Activated CD4-positive, alpha-beta T cell treated with anti-CD3 and anti-CD28 coated beads, Interleukin-10, Interleukin-2, amounts not matched to agents 100 ng/mL and 50 ng/mL, durations not matched to agents 16 hours and 8 hours (primary cell): Measurements from ENCODE around the gene CNDP2.

ENCODE experiments used
- DNase-seq: peaks from one replicate; pipeline ENCODE4 v3.0.0-alpha.2; 2020

The CNDP2 gene

DNA sequence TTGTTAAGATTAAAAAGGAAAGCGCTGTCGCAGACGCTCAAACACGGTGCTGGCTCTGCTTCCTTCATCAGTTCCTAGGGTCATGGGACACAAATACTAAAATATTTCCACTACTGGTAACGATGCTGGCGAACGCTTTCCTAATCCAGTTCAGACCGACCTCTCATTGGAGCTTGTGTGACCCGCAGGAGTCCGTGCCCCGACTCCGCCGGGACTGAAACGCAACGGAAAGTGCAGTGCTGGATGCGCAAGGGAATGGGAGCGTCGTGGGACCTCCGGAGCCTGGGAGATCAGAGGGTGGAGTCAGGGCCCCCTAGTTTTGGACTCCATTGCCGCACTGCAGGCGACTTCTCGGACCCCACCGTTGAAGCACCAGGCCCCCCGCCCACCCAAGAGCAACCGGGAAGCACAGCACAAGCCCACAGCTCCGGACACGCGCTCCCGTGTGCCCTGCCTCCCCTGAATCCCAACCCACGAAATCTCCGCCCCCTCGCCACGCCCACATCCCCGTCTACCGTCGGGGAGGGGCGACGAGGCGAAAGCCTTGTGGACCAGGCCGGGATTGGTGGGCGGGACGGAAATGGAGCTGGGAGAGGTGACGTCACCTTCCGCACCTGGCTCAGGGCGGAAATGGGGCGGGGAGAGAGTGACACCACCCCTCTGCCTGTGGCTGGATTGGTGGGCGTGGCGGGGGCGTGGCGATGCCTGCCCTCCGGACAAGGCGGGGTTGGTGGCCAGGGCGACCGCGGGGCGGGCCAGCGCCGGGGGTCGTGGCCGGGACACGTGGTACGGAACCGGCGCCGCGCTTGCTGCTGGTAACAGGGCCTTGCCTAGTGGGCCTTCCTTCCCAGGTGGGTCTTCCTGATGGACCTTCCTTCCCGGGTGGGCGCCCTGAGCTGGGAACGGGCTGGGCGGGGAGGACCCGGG, at the start of gene CNDP2:
CNDP2 (plus strand) TSS at position 783 of the 927 bp plus-strand sequence. CDS start 3,611 bp downstream, outside the sequence.
- peak; percentile 100 for DNase-seq

DNA sequence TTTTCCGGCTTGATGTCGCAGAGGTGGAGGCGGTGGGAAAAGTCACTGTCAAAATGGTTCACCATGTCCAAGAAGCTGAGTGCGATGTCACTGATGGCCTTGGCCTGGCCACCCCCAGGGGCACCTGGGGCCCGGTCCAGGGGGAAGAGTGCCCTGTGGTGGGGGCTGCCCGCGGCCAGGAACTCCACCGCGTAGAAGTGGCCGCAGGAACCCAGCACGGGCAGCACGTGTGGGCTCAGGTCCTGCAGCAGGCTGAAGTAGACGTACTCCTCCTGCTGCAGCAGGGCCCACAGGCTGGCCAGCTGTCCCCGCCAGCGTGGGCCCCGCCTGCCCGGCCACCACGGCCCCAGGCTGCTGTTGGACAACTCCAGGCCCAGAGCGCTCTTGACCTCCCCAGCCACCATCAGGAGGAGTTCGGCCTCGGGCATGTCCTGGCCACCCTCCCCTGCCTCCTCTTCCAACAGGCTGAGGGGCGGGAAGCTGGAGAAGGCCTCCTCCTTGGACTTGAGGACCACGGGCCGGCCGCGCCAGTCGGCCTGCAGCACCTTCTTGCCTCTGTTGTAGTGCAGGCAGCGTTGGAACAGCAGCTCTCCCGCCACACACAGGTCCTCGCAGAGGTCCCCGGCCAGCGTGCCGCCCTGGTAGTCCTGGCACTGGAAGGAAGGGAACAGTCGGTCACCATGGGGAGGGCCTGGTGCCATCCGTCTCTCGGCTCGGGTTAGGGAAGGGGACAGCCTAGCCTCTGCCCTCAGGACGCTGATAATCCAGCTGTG, 49.3 kb upstream of the CNDP2 start:
- no peak for DNase-seq

DNA sequence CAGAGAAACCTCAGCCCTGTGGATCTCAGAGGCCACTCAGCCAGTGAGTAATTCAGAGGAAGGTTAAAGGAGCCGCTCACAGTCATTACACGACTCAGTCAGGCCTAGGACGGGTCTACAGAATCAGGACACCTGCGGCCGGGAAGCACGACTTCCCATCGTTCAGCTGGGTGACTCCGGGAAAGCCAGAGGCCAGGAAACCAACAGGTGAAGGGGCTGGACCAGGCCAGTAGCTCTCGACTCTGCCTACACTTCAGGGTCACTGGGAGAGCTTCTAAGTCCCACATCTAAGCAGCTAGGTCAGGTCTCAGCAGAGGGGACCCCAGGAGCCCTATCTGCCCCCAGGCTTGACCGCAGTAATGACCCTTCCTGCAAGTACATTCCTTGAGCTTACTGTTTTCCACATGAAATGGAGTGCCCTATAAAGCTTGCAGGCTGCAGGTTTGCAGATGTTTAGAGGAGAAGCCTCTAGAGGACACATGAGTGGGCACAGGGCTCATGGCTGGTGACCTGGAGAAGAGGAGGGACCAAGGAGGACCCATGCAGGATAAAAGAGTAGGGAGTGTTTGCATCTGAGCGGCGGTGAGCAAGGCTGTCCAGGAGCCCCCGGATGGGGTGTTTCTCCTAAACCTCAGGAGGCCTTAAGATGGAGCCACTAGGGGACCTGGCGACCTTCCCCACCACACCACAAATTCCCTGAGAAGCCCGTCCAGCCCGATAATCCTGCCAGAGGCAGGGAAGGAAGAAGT, 48.6 kb upstream of the CNDP2 start:
- DNase-seq, result no peak

DNA sequence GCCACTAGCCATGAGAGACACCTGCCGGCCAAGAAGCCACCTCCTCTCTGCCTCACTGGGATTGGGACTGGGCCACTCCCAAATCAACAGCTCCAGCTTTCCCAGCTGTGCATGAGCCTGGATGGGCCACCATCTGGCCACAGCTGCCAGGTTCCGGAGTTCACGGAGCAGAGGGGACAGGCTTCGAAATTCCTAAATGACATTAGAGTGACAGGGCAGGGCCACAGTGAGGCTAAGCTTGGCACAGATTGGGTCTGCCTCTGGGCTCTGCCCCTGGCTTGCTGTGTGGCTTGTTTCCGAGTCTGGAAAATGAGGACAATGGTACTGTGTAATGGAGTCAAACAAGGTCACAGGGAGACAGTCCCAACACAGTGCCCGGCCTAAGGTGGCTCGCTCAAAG, 45.5 kb upstream of the CNDP2 start:
- no peak for DNase-seq

DNA sequence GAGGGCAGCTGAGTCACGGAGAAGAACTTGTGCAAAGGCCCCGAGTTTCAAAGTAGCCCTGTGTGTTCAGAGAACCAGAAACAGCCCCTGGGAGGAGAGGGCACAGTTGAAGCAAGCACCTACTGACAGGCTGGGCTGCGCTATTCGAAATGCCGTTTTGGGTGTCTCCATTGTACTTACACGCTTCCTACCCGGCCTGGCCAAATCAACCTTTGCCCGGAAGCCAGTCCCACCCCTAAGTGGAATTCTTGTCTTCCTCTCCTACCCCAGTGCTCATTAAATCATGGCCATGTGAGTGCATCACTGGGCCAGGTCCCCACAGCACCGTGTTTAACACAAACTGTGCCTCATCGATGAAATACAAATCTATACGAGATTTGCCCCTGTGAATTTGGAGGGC, 45.0 kb upstream of the CNDP2 start:
- DNase-seq, result no peak

DNA sequence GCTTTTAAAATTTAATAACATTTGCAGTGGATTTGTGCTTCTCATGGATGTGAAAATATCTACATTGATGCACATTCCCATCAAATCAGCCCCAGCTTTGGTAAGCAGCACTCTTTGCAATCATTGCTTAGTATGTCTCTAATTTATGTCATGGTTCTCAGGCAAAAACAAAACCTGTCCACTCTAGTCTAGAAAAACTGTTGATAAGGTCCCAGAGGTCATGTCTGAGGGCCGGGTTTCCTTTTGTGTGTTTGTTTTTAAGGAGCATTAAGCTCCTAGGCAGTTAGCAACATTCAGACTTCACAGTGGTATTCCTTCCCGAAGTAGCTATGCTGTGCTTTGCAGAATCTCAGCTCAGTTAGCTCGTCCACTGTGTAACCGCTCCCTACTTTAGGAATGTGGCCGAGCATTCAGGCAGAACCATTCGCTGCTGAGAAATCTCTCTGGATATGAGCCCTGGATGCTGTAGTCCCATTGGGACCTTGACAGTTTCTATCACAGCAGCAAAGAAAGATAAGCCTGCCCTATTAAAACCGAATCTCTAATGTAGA, 43.1 kb upstream of the CNDP2 start:
- no peak for DNase-seq

DNA sequence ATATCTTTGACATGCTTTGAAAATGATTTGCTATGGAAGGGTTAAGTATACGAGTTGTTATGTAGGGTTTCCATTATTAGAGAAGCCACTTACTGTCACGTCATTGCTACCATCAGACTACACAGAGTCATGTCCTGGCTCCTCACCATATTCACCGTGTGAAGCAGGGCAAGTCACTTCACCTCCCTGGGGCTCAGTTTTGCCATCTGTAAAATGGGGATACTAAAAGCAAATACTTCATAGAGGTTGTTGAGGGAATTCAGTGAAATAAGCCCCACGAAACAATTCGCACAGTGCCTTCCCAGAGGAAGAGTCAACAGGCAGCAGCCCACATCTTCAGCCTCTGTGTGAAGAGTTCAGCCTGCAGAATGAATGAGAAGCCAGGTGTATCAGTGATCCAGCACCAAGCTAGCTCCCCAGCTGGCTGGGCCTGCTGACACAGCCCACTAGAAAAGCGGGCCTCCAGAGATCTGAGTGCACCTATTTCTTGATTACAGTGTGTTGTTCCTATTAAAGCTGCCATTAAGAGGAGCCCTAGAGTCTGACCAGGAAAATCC, 42.4 kb upstream of the CNDP2 start:
- DNase-seq, result no peak

DNA sequence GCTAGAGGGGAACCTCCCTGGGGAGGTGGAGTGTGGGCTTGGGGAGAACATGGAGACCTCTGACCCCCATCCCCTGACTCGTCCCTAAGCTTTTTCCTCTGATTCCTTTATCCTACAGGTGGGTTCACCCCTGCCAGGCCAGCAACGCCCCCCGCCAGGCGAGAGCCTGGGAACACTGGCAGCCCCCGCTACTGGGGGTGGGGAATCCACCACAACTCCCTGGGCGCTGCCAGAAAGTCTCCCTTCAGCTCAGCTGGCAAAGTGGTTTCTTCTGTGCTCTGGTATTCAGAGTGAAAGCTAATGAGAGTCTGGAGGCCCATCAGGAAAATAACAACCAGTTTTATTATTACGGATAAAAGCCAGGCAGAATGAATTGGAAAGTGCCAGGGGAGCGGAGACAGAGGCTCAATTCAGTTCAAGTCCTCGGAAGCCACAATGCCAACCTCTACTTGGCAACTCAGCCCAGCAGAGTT, 41.8 kb upstream of the CNDP2 start:
- DNase-seq, result no peak

DNA sequence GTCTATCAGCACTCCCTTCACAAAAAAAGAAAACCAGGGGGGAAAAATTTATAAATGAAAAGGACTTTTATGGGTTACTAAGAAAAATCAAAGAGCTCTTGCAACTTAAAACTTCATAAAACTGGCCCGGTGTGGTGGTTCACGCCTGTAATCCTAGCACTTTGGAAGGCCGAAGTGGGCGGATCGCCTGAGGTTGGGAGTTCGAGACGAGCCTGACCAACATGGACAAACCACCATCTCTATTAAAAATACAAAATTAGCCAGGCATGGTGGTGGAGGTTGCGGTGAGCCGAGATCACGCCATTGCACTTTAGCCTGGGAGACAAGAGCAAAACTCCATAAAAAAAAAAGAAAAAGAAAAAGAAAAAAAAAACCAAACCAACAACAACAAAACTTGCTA, 40.8 kb upstream of the CNDP2 start:
- no peak for DNase-seq

DNA sequence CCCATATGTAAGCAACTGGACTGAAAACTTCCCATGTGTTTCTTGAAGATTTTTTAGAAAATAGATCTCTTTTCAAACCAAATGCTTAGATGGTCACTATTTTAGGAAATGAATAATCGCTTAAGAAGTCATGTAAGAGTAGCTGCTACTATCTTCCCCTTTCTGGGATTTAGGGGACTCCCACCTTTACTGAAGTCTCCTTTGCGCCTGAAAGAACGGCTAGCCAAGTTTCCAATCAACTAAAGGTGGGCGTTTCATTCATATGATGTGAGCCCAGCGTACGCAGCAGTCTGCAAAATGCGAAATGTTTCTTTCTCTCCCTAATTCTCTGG, 40.2 kb upstream of the CNDP2 start:
- DNase-seq, result no peak

DNA sequence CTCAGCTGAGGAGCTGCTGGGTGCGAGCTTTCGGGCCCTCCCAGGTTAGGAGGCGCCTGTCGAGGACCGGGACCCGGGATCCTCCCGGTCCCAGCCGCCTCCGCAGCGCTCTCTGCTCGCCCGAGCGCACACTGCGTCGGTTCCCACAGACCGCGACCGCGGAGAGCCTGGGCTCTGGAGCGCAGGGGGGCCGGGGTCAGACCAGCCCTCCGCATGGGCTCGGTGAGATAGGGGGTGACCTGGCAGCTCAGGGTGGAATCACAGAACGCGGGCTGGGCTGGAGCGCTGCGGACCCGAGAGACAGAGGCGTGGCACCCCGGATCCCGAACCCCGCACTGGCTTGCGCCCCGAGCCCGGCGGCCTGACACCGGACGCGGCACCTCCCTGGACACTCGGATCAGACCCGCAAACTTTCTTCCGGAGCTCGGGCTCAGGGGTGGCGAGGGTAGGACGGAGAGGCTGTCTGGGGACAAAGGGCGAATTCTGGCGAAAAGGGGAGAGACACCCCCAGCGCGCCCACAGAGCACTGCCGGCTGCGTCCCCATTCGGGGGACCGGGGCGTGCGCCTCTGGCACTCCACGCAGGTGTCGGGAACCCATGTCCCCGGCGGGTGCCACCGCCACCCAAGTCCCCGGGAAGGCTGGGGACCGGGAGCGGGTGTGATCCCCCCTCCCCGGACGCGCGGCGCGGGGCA, 39.7 kb upstream of the CNDP2 start:
- no peak for DNase-seq

DNA sequence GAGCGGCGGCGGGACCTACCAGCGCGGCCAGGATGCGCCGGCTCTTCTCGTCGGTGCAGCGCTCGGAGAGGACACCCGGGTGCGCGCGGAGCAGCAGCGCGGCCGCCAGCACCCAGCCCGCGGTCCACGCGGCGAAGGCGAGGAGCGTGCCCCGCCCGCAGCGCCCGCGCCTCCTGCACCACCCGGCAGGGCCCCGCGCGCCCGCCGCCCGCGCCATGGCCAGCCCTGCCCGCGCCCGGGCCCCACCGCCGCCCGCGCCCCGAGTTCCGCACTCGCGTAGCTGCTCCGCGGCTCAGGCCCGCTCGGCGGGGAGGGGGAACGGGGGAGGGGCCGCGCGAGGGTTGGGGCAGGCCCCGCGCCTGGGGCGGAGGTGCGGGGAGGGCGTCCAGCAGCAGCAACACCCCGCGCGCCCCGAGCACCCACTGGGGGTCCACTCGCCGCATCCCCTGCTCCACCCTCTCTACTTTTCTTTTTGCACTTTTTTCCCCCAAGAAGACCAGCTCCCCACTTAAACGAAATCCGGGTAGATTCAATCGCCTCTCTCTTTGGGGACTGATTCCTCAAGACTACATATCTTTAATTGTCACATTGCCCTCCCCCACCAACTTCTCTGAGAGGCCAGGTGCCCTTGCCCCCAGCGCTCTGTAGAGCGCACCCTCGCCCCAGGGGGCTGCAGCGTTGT, 39.0 kb upstream of the CNDP2 start, which contains the start of gene DIPK1C:
DIPK1C (minus strand) TSS at position 266 of the 682 bp plus-strand sequence; CDS start at position 217, 49 bp downstream.
- DNase-seq, result no peak

DNA sequence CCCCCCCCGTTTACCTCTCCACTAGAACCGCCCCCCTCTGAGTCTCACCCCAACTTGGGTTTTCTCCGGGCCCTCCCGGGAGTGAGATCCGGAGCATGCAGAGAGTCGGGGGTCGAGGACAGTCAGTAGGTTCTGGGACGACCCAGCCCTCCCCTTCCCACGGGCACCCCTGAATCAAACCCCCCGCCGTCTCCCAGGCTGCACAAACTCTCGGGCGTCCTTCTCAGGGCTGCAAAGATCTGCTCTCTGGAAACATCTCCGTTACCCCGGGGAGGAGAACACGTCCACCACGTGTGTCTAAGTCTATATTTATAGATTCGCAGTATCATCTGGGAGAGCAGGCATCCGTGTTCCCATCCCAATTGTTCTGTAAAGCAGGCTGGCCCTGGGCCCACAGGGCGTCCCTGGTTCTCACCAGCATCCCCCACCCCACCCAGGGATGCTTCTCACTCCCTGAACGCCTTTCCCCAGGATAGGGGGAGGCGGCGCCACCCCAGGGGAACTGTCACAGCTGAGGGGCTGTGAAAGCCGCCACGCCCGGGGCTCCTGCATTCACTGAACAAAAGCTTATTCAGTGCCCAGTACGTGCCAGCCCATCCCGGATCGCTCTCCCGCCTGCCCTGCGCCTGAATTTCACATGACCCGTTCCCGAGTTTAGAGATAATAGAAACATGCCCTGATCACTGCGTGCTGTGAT, 38.3 kb upstream of the CNDP2 start:
- no peak for DNase-seq

DNA sequence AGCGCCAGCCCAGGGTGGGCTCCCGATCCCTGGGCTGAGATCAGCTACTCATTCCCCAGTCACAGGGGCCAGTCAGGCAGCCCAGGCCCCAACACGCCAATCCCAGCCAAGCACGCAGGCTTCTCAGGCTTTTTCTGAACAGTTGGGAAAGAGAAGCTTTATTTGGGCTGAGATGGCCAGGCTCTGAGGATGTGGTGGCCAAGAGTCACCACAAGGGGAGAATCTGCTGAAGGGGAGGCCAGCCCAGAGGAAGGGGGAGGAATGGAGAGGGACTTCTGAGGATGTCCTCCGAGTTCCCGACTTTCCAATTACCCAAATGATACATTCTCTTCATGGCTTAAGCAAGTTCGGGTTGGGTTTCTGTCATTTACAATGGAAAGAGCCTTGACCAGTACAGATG, 36.3 kb upstream of the CNDP2 start:
- no peak for DNase-seq

DNA sequence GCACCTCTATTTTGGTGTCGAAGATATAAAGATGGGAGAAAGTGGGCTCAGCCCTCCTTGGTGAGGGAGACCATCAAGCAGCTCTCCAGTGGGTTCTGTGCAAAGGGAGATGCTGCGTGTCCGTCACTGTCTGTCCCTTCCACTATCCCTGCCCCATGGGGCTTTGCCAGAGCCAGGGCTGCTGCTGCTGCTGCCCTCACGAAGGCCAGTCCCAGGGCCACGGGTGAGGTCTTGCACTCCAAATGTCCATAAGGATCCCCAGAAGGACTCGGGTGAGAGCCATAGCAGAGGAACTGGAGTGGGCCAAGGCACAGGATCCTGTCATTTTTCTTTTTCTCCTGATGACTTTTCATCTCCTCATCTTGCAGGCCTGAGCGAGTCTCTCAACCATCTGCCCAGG, 35.3 kb upstream of the CNDP2 start:
- DNase-seq, result no peak

DNA sequence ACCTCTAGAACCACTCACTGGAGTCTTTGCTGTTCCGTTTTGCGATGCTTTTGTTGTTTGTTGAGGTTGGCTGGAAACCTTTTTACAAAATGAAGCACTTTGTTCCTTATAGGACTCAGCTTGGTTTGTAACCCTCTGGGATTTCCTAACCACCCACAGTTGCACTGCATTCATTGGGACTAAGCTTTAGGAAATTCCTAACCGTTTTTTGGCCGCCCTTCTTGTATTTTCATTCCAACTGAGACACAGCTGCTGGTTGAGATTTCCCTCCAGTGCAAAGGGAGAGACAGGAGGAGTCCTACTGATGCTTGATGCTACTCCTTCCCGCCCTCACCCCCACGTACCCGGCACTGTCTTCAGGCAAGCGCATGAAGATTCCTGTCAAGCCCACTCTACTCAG, 32.9 kb upstream of the CNDP2 start:
- no peak for DNase-seq

DNA sequence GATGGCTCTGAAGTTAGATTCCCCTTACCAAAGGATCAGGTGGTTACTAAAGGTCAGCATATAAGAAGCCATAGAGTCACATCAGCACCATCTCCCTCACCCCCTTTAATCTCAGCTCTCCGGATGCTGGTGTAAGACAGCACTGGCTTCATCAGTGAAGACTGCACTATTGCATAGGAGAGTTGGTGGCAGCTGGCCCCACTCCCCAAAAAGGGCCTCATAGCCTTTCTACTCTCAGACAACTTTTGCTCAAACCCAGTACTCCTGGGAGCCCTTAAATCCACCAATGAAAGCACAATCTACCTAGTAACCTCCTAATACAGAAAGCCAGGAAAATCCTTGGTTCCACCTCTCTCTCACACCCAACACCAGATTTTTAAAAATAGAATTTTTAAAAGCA, 32.2 kb upstream of the CNDP2 start:
- no peak for DNase-seq

DNA sequence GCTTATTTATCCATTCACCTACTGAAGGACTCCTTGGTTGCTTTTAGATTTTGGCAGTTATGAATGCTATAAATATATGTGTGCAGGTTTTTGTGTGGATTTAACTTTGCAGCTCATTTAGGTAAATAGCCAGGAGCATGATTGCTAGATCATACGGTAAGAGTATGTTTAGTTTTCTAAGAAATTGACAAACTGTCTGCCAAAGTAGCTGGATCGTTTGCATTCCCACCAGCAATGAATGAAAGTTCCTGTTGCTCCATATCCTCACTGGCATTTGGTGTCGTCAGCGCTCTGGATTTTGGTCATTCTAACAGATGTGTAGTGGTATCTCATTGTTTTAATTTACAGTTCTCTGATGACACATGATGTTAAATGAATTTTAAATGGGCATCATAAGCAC, 30.4 kb upstream of the CNDP2 start:
- no peak for DNase-seq

DNA sequence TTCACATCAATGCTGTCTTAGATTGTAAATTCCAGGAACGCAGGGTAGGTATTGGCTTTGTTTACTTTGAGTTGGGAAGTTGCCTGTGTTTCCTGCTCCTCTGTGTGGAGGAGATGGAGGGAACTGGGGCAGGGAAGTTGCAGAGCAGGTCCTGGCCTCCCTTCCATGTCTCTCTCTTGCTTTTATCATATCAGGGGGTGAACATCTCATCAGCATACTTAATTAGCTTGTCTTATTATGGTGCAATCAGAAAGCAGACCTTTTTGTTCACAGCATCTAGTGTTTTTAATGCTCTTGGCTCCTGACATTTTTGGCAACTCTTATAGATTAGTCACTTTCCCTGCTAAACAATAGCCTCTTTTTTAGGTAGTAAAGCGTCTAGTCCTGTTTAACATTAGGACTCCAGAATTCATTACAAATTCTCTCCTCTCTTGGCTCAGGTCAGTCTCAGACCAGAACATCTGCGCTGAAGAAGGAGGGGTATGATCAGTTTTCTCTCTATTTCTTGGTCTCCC, 27.6 kb upstream of the CNDP2 start:
- DNase-seq, result no peak

DNA sequence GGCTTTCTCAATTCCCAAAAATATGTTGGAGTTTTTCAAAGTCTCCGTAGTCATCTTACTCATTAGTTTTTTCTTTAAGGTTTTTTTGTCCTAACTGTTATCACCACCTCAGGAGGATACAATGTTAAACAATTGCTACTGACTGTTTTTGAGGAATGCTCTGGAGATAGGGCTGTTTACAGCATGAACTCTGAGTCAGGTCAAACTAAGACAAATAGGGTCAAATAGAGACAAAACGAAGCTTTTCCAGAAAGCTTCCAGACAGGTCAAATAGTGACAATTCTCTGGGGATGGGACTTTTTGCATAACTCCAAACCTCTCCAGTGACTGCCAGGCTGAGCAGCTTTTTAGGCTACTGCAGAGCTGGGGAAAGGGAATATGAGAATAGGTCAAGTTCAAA, 23.9 kb upstream of the CNDP2 start:
- no peak for DNase-seq
